GM21526 (cell line): ENCODE measurements around the gene DNAH11.

ENCODE experiments used
- ATAC-seq: cut with Tn5 transposase; IDR thresholded peaks from one replicate; pipeline ENCODE4 v1.9.1; 2021; ENCODE audit warnings: moderate library complexity; ENCODE audit not compliant: unreplicated experiment, low FRiP score

The DNAH11 gene

GRCh38 chr7:21947056-21947455 is 404.2 kb downstream of the DNAH11 start:
- ATAC-seq, result no peak

DNA sequence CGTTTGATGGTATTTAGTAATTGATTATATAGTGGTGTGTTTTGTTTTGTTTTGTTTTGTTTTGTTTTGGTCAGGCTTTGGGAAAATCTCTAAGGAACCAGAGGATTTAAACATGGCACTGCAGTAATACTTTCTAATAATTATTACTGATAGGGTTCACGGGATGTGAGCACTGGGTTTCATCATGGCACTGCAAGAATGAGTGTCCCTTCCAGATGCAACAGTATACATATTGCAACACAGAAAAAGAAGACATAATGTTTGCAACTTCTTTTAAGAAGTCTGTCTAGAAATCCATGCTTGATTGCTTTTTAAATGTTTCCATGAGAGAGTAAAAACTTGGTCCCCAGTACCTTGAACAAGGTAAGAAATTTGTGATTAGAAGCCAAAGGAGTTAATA is 405.1 kb downstream of the DNAH11 start:
- ATAC-seq, result no peak

- no peak for ATAC-seq
Measured at GRCh38 chr7:21948364-21948763, 405.5 kb downstream of the DNAH11 start.

- ATAC-seq, result no peak
Measured at GRCh38 chr7:21948887-21949540, 406.2 kb downstream of the DNAH11 start.
